SJCRH30 (cell line): ENCODE results near the gene SLC25A5. TPM values are rescaled to one million over a fixed set of nuclear protein-coding genes. Genes with fewer than 3 reads are reported as not detected.
A peak's percentile ranks its signal among the peaks of the same experiment; 100 is the strongest.
"Not testable (repeated sequence)": the region's sequence is repeated elsewhere in the genome, so short reads cannot be mapped to it uniquely, and the experiment has no call there.

ENCODE experiments used
- DNase-seq, 2 experiments: peaks; one replicate each; pipeline ENCODE4 v3.0.0-alpha.2; 2015 to 2020
- H3K27ac ChIP-seq: fragments of 250-450 bp; sonication (Bioruptor Pico); 2 replicates; pipeline ENCODE4 v1.5.1; 2020; ENCODE audit warnings: mild to moderate bottlenecking, moderate library complexity
- H3K27me3 ChIP-seq: fragments of 250-450 bp; sonication (Bioruptor Pico); 2 replicates; pipeline ENCODE4 v1.5.1; 2020; ENCODE audit warnings: mild to moderate bottlenecking, moderate library complexity
- H3K36me3 ChIP-seq: fragments of 250-450 bp; sonication (Bioruptor Pico); 2 replicates; pipeline ENCODE4 v1.5.1; 2020; ENCODE audit warnings: mild to moderate bottlenecking, moderate library complexity
- H3K4me1 ChIP-seq: fragments of 250-450 bp; sonication (Bioruptor Pico); 2 replicates; pipeline ENCODE4 v1.5.1; 2020; ENCODE audit warnings: mild to moderate bottlenecking, moderate library complexity
- H3K4me3 ChIP-seq: fragments of 250-450 bp; sonication (Bioruptor Pico); 2 replicates; pipeline ENCODE4 v1.5.1; 2020; ENCODE audit warnings: mild to moderate bottlenecking, moderate library complexity
- H3K9me3 ChIP-seq: fragments of 250-450 bp; sonication (Bioruptor Pico); replicated peaks from 2 replicates; pipeline ENCODE4 v1.5.1; 2020; ENCODE audit warnings: mild to moderate bottlenecking, moderate library complexity
- total RNA-seq: library from RNA; depleted of rRNA; stranded (reverse); fragments of >200 nt; shearing (Covaris generic); gene quantifications from 2 replicates; pipeline ENCODE4 v1.2.3, GENCODE V29; 2014; rRNA removed

The SLC25A5 gene
- total RNA-seq, result 712 and 739 TPM in 2 replicates

- H3K4me1 ChIP-seq, result no peaks in the 10 kb centered on the region
- H3K27ac ChIP-seq, result peak within 1 kb of the TSS; percentile 87
- DNase-seq, result peak; percentile 91 to 94
- H3K27me3 ChIP-seq, result 0 out of 2 replicates have a peak, but pooled peaks cover 3% of the 10 kb centered on the region
- H3K9me3 ChIP-seq, result no peaks in the 10 kb centered on the region
- H3K4me3 ChIP-seq, result peak within 1 kb of the TSS; percentile 92
- peaks cover 20% of the 10 kb centered on the region for H3K36me3 ChIP-seq
Observed at GRCh38 chrX:119467842-119468550, at the start of gene SLC25A5. Gene SLC25A5, plus strand, starts transcription at chrX:119468444. Its CDS starts 72 bp downstream, at chrX:119468516.

- no peak for DNase-seq
- no peak overlapping the region for H3K4me3 ChIP-seq
- no peak overlapping the region for H3K27ac ChIP-seq
Observed at GRCh38 chrX:119419146-119419545, 49.1 kb upstream of the SLC25A5 start.

GRCh38 chrX:119419898-119420297 lies 48.3 kb upstream of the SLC25A5 start:
- H3K4me3 ChIP-seq, result no peak overlapping the region
- H3K36me3 ChIP-seq, result no peaks in the 10 kb centered on the region
- H3K27ac ChIP-seq, result no peak overlapping the region
- peaks cover 12% of the 10 kb centered on the region; the same call in 1 of the 2 replicates for H3K27me3 ChIP-seq
- no peak for DNase-seq
- H3K9me3 ChIP-seq, result no peaks in the 10 kb centered on the region
- H3K4me1 ChIP-seq, result no peaks in the 10 kb centered on the region

More at GRCh38 chrX:119419146-119419545, 49.1 kb upstream of the SLC25A5 start:
- Histone ChIP-seq H3K36me3 (no peaks in the 10 kb centered on the region), H3K9me3 (no peaks in the 10 kb centered on the region), H3K27me3 (peaks cover 12% of the 10 kb centered on the region; the same call in 1 of the 2 replicates), H3K4me1 (no peaks in the 10 kb centered on the region)

- Histone ChIP-seq H3K27me3 (peaks cover 12% of the 10 kb centered on the region; the same call in 1 of the 2 replicates), H3K4me3 (no peak overlapping the region), H3K36me3 (no peaks in the 10 kb centered on the region), H3K9me3 (no peaks in the 10 kb centered on the region), H3K4me1 (no peaks in the 10 kb centered on the region), H3K27ac (no peak overlapping the region)
- DNase-seq, result no peak
Observed at GRCh38 chrX:119421016-119421705, 47.1 kb upstream of the SLC25A5 start.

GRCh38 chrX:119423631-119424030 lies 44.6 kb upstream of the SLC25A5 start:
- DNase-seq, result no peak
- no peaks in the 10 kb centered on the region for H3K4me1 ChIP-seq
- peaks cover 9% of the 10 kb centered on the region; the same call in 1 of the 2 replicates for H3K27me3 ChIP-seq
- no peaks in the 10 kb centered on the region for H3K9me3 ChIP-seq
- H3K27ac ChIP-seq, result no peak overlapping the region
- no peak overlapping the region for H3K4me3 ChIP-seq
- H3K36me3 ChIP-seq, result no peaks in the 10 kb centered on the region

- no peak for DNase-seq
- H3K9me3 ChIP-seq, result no peaks in the 10 kb centered on the region
- H3K4me1 ChIP-seq, result no peaks in the 10 kb centered on the region
- H3K36me3 ChIP-seq, result no peaks in the 10 kb centered on the region
- no peak overlapping the region for H3K27ac ChIP-seq
- H3K4me3 ChIP-seq, result no peak overlapping the region
- H3K27me3 ChIP-seq, result 0 out of 2 replicates have a peak, but pooled peaks cover 9% of the 10 kb centered on the region
Observed at GRCh38 chrX:119424999-119425398, 43.2 kb upstream of the SLC25A5 start.

GRCh38 chrX:119427024-119427794 lies 41.0 kb upstream of the SLC25A5 start:
- no peak for DNase-seq
- Histone ChIP-seq H3K4me3 (no peak overlapping the region), H3K36me3 (no peaks in the 10 kb centered on the region), H3K4me1 (no peaks in the 10 kb centered on the region), H3K27ac (no peak overlapping the region), H3K27me3 (0 out of 2 replicates have a peak, but pooled peaks cover 8% of the 10 kb centered on the region), H3K9me3 (no peaks in the 10 kb centered on the region)

GRCh38 chrX:119427795-119428185 lies 40.5 kb upstream of the SLC25A5 start:
- no peak for DNase-seq
- Histone ChIP-seq H3K9me3 (no peaks in the 10 kb centered on the region), H3K27ac (no peak overlapping the region), H3K27me3 (0 out of 2 replicates have a peak, but pooled peaks cover 3% of the 10 kb centered on the region), H3K36me3 (no peaks in the 10 kb centered on the region), H3K4me1 (no peaks in the 10 kb centered on the region), H3K4me3 (no peak overlapping the region)

GRCh38 chrX:119429471-119429870 lies 38.8 kb upstream of the SLC25A5 start:
- 0 out of 2 replicates have a peak, but pooled peaks cover 3% of the 10 kb centered on the region for H3K27me3 ChIP-seq
- no peaks in the 10 kb centered on the region for H3K36me3 ChIP-seq
- H3K9me3 ChIP-seq, result no peaks in the 10 kb centered on the region
- H3K27ac ChIP-seq, result no peak overlapping the region
- H3K4me1 ChIP-seq, result no peaks in the 10 kb centered on the region
- no peak overlapping the region for H3K4me3 ChIP-seq
- no peak for DNase-seq

- not testable (repeated sequence) for H3K36me3 ChIP-seq, H3K4me3 ChIP-seq, DNase-seq, H3K27me3 ChIP-seq, H3K4me1 ChIP-seq, H3K9me3 ChIP-seq, H3K27ac ChIP-seq
Observed at GRCh38 chrX:119441295-119441694, 26.9 kb upstream of the SLC25A5 start.

GRCh38 chrX:119442286-119442685 lies 26.0 kb upstream of the SLC25A5 start:
- Histone ChIP-seq H3K27me3 (no peaks in the 10 kb centered on the region), H3K4me3 (no peak overlapping the region), H3K9me3 (no peaks in the 10 kb centered on the region), H3K27ac (no peak overlapping the region), H3K4me1 (no peaks in the 10 kb centered on the region), H3K36me3 (no peaks in the 10 kb centered on the region; the same call in 1 of the 2 replicates)
- DNase-seq, result no peak

- no peaks in the 10 kb centered on the region for H3K4me1 ChIP-seq
- peaks cover 16% of the 10 kb centered on the region for H3K27me3 ChIP-seq
- H3K27ac ChIP-seq, result no peak overlapping the region
- H3K4me3 ChIP-seq, result no peak overlapping the region
- DNase-seq, result no peak
- H3K36me3 ChIP-seq, result no peaks in the 10 kb centered on the region
- H3K9me3 ChIP-seq, result no peaks in the 10 kb centered on the region
Observed at GRCh38 chrX:119453202-119453601, 15.0 kb upstream of the SLC25A5 start.

GRCh38 chrX:119455264-119455663 lies 13.0 kb upstream of the SLC25A5 start:
- Histone ChIP-seq H3K27ac (no peak overlapping the region), H3K4me3 (no peak overlapping the region), H3K36me3 (no peaks in the 10 kb centered on the region), H3K27me3 (peaks cover 13% of the 10 kb centered on the region), H3K9me3 (no peaks in the 10 kb centered on the region), H3K4me1 (no peaks in the 10 kb centered on the region)
- no peak for DNase-seq

- Histone ChIP-seq H3K9me3 (no peaks in the 10 kb centered on the region), H3K27ac (no peak overlapping the region), H3K27me3 (peaks cover 3% of the 10 kb centered on the region; the same call in 1 of the 2 replicates), H3K36me3 (no peaks in the 10 kb centered on the region), H3K4me3 (no peak overlapping the region), H3K4me1 (no peaks in the 10 kb centered on the region)
- DNase-seq, result no peak
Observed at GRCh38 chrX:119459181-119459580, 9.1 kb upstream of the SLC25A5 start.
